Gastroesophageal sphincter (tissue), 4 donors: ENCODE measurements around the gene ERG28. TPM values are rescaled to one million over a fixed set of nuclear protein-coding genes. Genes with fewer than 3 reads are reported as not detected.

ENCODE experiments used
- ATAC-seq: fragments of 150-250 bp; one replicate; pipeline ENCODE4 v1.9.1; 2016; ENCODE audit warnings: mild to moderate bottlenecking, moderate library complexity
- H3K27ac ChIP-seq, 4 donors: fragments of 200-600 bp; sonication (generic) in 3 of 4; 1 replicate in 3 of 4; 2 replicates in 1 of 4; pipeline ENCODE4 v1.5.1; 2016 to 2019
- H3K27me3 ChIP-seq: fragments of 200-600 bp; sonication (generic); one replicate; pipeline ENCODE4 v1.5.1; 2019
- H3K36me3 ChIP-seq, 2 donors: fragments of 200-600 bp; sonication (generic); one replicate each; pipeline ENCODE4 v1.5.1; 2019; ENCODE audit warnings: control low read depth in 1 of 2
- H3K4me1 ChIP-seq, 3 donors: fragments of 200-600 bp; sonication (generic); 1 replicate in 2 of 3; 2 replicates in 1 of 3; pipeline ENCODE4 v1.5.1; 2016 to 2019; ENCODE audit warnings: control low read depth in 2 of 3
- H3K4me3 ChIP-seq, 2 donors: fragments of 200-600 bp; sonication (generic); one replicate each; pipeline ENCODE4 v1.5.1; 2019; ENCODE audit warnings: mild to moderate bottlenecking in 1 of 2, moderate library complexity in 1 of 2
- H3K9me3 ChIP-seq, 3 donors: fragments of 200-600 bp; sonication (generic); one replicate each; pipeline ENCODE4 v1.5.1; 2017 to 2019; ENCODE audit warnings: control low read depth in 2 of 3
- CTCF ChIP-seq, 4 experiments: fragments of 200-600 bp in 2 of 4; fragments of 450-650 bp in 2 of 4; sonication (generic) in 1 of 4; IDR thresholded peaks; one replicate each; pipeline ENCODE4 v1.5.1; 2017 to 2019; ENCODE audit warnings: antibody characterized with exemption in 4 of 4, mild to moderate bottlenecking in 2 of 4, moderate library complexity in 2 of 4
- EP300 ChIP-seq: sonication (generic); formaldehyde crosslinking; IDR thresholded peaks from one replicate; pipeline ENCODE4 v1.6.1; 2017; ENCODE audit warnings: antibody characterized with exemption, mild to moderate bottlenecking
- POLR2A ChIP-seq, 2 donors: fragments of 450-650 bp; IDR thresholded peaks; one replicate each; pipeline ENCODE4 v1.6.1; 2017; ENCODE audit warnings: antibody characterized with exemption in 2 of 2, mild to moderate bottlenecking in 2 of 2, moderate library complexity in 1 of 2
- POLR2AphosphoS5 ChIP-seq: sonication (generic); formaldehyde crosslinking; IDR thresholded peaks from one replicate; pipeline ENCODE4 v1.6.1; 2017; ENCODE audit warnings: antibody characterized with exemption
- WGBS, 2 donors: methylation state at CpG; one replicate each; pipeline ENCODE4 v1.1.5; 2018; ENCODE audit warnings: low coverage in 1 of 2; 5-methylcytosine and 5-hydroxymethylcytosine counted together
- total RNA-seq, 4 donors: library from RNA; depleted of rRNA; stranded (reverse); fragments of >200 nt; gene quantifications; one replicate each; pipeline ENCODE4 v1.1.0, GENCODE V29; 2016

The ERG28 gene
- total RNA-seq, 4 donors from 2014 or later = 6.2 to 13.4 (median 7.0) TPM

- peak overlapping the region; percentile 40 to 73 (median 57) for H3K27ac ChIP-seq
- H3K36me3 ChIP-seq = peaks cover 0 to 38% of the 10 kb centered on the region in 2 donors
- H3K4me3 ChIP-seq = no peak overlapping the region
- ATAC-seq = peak; percentile 71
- TF ChIP-seq CTCF (IDR thresholded peaks at IDR 0.05) (no peak), POLR2A (IDR thresholded peaks at IDR 0.05) (no peak), POLR2AphosphoS5 (no peak), EP300 (no peak)
- no peaks in the 10 kb centered on the region for H3K9me3 ChIP-seq
- peaks cover 7 to 22% (median 8%) of the 10 kb centered on the region in 3 donors for H3K4me1 ChIP-seq
- WGBS, 2 donors = 27 to 46% methylated on average over 3 of the region's 3 CpGs
- H3K27me3 ChIP-seq = no peaks in the 10 kb centered on the region
Measured at GRCh38 chr14:75702616-75703261, 42.1 kb upstream of the ERG28 start.

DNA sequence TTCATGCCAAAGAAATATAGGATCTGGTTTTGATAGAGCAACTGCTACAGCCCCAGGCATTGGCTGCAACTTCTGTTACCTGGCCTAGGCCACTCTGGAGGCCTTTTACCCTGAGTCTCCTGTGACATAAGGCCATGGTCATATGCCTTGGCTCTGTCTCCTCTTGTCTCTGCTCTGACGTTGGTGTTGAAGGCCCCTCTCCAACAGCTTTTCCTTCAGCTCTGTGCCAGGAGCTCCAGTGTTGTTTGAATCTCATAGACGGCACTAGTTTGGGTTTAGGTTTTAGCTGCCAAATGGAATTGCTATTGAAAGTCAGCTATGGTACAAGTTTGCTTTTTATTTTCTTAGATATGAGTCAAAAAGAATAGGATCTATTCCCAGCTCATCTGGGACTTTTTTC, 41.4 kb upstream of the ERG28 start:
- no peak for ATAC-seq
- H3K4me3 ChIP-seq = no peak overlapping the region
- H3K27me3 ChIP-seq = no peaks in the 10 kb centered on the region

GRCh38 chr14:75700295-75700694, 39.6 kb upstream of the ERG28 start:
- Histone ChIP-seq H3K9me3 (no peaks in the 10 kb centered on the region), H3K27ac (no peak overlapping the region), H3K4me1 (peaks cover 7 to 22% (median 8%) of the 10 kb centered on the region in 3 donors), H3K27me3 (no peaks in the 10 kb centered on the region), H3K36me3 (peaks cover 0 to 36% of the 10 kb centered on the region in 2 donors), H3K4me3 (no peak overlapping the region)
- TF ChIP-seq CTCF (IDR thresholded peaks at IDR 0.05) (no peak), POLR2AphosphoS5 (no peak), POLR2A (IDR thresholded peaks at IDR 0.05) (no peak), EP300 (no peak)
- ATAC-seq = no peak
- 78 to 85% methylated on average over 5 to 6 of the region's 6 CpGs for WGBS, 2 donors

More for the DNA sequence above, 41.4 kb upstream of the ERG28 start:
- peaks cover 7 to 22% (median 8%) of the 10 kb centered on the region in 3 donors for H3K4me1 ChIP-seq
- WGBS, 2 donors = 32 to 34% methylated on average over 2 of the region's 2 CpGs
- H3K27ac ChIP-seq = peak overlapping the region; percentile 40 to 73 (median 57)
- no peaks in the 10 kb centered on the region for H3K9me3 ChIP-seq
- H3K36me3 ChIP-seq = peaks cover 0 to 35% of the 10 kb centered on the region in 2 donors
- no peak for TF ChIP-seq CTCF (IDR thresholded peaks at IDR 0.05)
- TF ChIP-seq POLR2A (IDR thresholded peaks at IDR 0.05) = no peak
- no peak for TF ChIP-seq EP300
- no peak for TF ChIP-seq POLR2AphosphoS5

DNA sequence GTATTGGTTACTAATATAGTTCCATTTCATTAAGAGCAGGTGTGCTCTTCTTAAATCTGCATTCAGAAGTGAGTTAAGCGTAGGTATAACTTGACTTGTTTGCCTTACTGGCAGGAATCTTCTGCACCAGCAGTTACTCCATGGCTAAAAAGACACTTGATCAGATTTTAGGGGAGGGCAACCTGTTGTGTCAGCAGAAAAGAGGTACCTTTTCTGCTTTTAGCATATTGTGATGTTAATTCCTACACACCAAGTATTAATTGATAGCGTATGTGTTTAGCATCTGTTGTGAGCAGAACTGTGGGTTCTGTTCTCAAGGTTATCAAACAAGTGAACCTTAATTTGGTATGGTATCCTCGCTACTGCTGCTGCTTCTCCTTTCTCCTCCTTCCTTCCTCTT, 38.7 kb upstream of the ERG28 start:
- Histone ChIP-seq H3K27ac (no peak overlapping the region), H3K4me3 (no peak overlapping the region), H3K4me1 (peaks cover 7 to 22% (median 8%) of the 10 kb centered on the region in 3 donors), H3K36me3 (peaks cover 0 to 45% of the 10 kb centered on the region in 2 donors), H3K27me3 (no peaks in the 10 kb centered on the region), H3K9me3 (no peaks in the 10 kb centered on the region)
- TF ChIP-seq POLR2A (IDR thresholded peaks at IDR 0.05) = no peak
- TF ChIP-seq EP300 = no peak
- TF ChIP-seq CTCF (IDR thresholded peaks at IDR 0.05) = no peak
- 84 to 95% methylated on average over 3 of the region's 3 CpGs for WGBS, 2 donors
- no peak for ATAC-seq

- WGBS, 2 donors = 75 to 92% methylated on average over 2 of the region's 2 CpGs
- Histone ChIP-seq H3K36me3 (peaks cover 0 to 55% of the 10 kb centered on the region in 2 donors), H3K27me3 (no peaks in the 10 kb centered on the region), H3K9me3 (no peaks in the 10 kb centered on the region), H3K27ac (no peak overlapping the region), H3K4me1 (peaks cover 3 to 14% (median 8%) of the 10 kb centered on the region in 3 donors), H3K4me3 (no peak overlapping the region)
- no peak for TF ChIP-seq EP300
- TF ChIP-seq CTCF (IDR thresholded peaks at IDR 0.05) = no peak
- no peak for TF ChIP-seq POLR2A (IDR thresholded peaks at IDR 0.05)
- no peak for TF ChIP-seq POLR2AphosphoS5
- ATAC-seq = no peak
Measured at GRCh38 chr14:75697918-75698317, 37.2 kb upstream of the ERG28 start.
